ENCODE measurements around the gene COPB2.

COPB2 gene

GRCh38 chr3:139354661-139355060 is 34.8 kb downstream of the COPB2 start:
- H3K27ac ChIP-seq, result no peak overlapping the region
- TF ChIP-seq, protein P1, sequence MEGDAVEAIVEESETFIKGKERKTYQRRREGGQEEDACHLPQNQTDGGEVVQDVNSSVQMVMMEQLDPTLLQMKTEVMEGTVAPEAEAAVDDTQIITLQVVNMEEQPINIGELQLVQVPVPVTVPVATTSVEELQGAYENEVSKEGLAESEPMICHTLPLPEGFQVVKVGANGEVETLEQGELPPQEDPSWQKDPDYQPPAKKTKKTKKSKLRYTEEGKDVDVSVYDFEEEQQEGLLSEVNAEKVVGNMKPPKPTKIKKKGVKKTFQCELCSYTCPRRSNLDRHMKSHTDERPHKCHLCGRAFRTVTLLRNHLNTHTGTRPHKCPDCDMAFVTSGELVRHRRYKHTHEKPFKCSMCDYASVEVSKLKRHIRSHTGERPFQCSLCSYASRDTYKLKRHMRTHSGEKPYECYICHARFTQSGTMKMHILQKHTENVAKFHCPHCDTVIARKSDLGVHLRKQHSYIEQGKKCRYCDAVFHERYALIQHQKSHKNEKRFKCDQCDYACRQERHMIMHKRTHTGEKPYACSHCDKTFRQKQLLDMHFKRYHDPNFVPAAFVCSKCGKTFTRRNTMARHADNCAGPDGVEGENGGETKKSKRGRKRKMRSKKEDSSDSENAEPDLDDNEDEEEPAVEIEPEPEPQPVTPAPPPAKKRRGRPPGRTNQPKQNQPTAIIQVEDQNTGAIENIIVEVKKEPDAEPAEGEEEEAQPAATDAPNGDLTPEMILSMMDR (IDR thresholded peaks at IDR 0.05), result no peak
- no peak for TF ChIP-seq ZFX (IDR thresholded peaks at IDR 0.05; ENCODE audit: borderline replicate concordance)

DNA sequence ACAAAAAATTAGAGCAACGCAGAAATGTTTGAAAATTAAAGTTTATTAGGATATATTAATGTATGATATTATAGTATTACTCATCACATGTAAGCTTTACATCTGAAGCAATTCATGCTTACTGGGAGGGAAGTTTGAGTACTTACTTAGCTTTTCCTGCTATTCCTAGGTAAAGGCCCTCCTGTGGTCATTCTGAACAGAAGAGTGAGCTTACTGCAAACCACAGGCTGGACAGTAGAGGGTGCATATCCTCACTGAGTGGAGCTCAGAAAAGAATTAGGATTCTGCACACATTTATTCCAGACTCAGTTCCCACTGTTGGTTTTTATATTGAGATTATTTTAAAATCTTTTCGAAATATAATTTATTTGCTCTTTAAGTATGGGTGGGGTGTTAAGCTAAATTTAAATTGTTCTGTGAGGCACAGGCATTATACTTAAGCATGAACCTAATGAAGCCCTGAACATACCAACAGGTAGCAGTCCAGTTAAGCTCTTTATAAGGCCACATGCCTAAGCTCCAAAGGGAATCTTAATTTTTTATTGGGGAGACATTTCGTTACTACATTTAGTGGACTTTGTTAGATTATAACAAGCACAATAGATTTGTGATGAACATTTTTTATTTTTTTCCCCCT is 35.4 kb downstream of the COPB2 start:
- TF ChIP-seq ZFX (IDR thresholded peaks at IDR 0.05; ENCODE audit: borderline replicate concordance), result no peak
- TF ChIP-seq, protein P1 (IDR thresholded peaks at IDR 0.05), result peak; percentile 89
- H3K27ac ChIP-seq, result no peak overlapping the region

GRCh38 chr3:139346771-139347170 is 42.7 kb downstream of the COPB2 start:
- no peak overlapping the region for H3K27ac ChIP-seq
- TF ChIP-seq ZFX (IDR thresholded peaks at IDR 0.05; ENCODE audit: borderline replicate concordance), result no peak
- TF ChIP-seq, protein P1 (IDR thresholded peaks at IDR 0.05), result no peak

GRCh38 chr3:139343895-139344856 is 45.3 kb downstream of the COPB2 start, which contains the start of gene MRPS22:
Gene MRPS22, plus strand, starts transcription at chr3:139344020. Its CDS starts 7 bp downstream, at chr3:139344027.
- H3K27ac ChIP-seq, result peak within 1 kb of the TSS; percentile 80
- TF ChIP-seq, protein P1 (IDR thresholded peaks at IDR 0.05), result no peak
- TF ChIP-seq ZFX (IDR thresholded peaks at IDR 0.05; ENCODE audit: borderline replicate concordance), result no peak

- TF ChIP-seq ZFX (IDR thresholded peaks at IDR 0.05; ENCODE audit: borderline replicate concordance), result no peak
- TF ChIP-seq, protein P1 (IDR thresholded peaks at IDR 0.05), result no peak
- H3K27ac ChIP-seq, result no peak overlapping the region
Measured at GRCh38 chr3:139342054-139342453, 47.4 kb downstream of the COPB2 start.

DNA sequence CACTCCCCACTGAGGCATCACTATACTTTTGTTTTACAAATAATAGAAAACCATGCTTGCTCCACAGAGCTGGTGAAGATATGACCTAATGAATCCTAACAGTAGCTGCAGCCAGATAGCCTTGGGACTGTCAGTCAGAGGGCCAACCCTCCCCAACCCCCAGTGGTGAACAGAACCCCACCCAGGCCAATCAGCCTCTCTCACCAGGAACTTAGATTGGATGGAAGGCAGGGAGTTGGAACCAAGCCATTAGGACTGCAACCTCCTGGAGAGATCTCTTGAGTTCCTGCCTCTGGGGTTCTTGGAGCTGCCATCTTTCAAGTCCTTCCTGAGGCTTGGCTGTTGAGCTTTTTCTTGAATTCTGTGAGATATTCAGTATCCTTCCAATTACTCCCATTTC is 48.7 kb downstream of the COPB2 start:
- H3K27ac ChIP-seq, result no peak overlapping the region
- TF ChIP-seq ZFX (IDR thresholded peaks at IDR 0.05; ENCODE audit: borderline replicate concordance), result no peak
- TF ChIP-seq, protein P1 (IDR thresholded peaks at IDR 0.05), result no peak
